Neural cell (in vitro differentiated cells): ENCODE data around the gene AKT1S1. TPM values are rescaled to one million over a fixed set of nuclear protein-coding genes. Genes with fewer than 3 reads are reported as not detected.

Source experiments
- H2AFZ ChIP-seq: fragments of 200-600, 300-800 bp; sonication (generic), shearing (Covaris generic); 2 replicates; pipeline ENCODE4 v1.6.0; 2014; ENCODE audit warnings: low read depth, mild to moderate bottlenecking, antibody characterized with exemption, low read length, moderate library complexity
- H3F3A ChIP-seq: fragments of 200-600 bp; shearing (Covaris generic); 2 replicates; pipeline ENCODE4 v1.6.1; 2016; ENCODE audit warnings: mild to moderate bottlenecking, moderate library complexity, mixed read lengths, antibody characterized with exemption, low read length; ENCODE audit not compliant: insufficient read depth, poor library complexity, severe bottlenecking
- H3K27ac ChIP-seq: fragments of 200-600, 300-800 bp; sonication (generic), shearing (Covaris generic); 2 replicates; pipeline ENCODE4 v1.5.1; 2014; ENCODE audit warnings: mild to moderate bottlenecking, low read length, moderate library complexity
- H3K27me3 ChIP-seq: fragments of 300-800, 200-600 bp; sonication (generic), shearing (Covaris generic); 2 replicates; pipeline ENCODE4 v1.6.0; 2014; ENCODE audit warnings: mild to moderate bottlenecking, low read depth, low read length, moderate library complexity; ENCODE audit not compliant: insufficient read depth
- H3K36me3 ChIP-seq: fragments of 300-800, 200-600 bp; sonication (generic), shearing (Covaris generic); 2 replicates; pipeline ENCODE4 v1.5.1; 2014; ENCODE audit warnings: mild to moderate bottlenecking, antibody characterized with exemption, low read length, moderate library complexity; ENCODE audit not compliant: insufficient read depth
- H3K4me2 ChIP-seq: fragments of 300-800, 200-600 bp; sonication (generic), shearing (Covaris generic); 2 replicates; pipeline ENCODE4 v1.6.0; 2014; ENCODE audit warnings: mild to moderate bottlenecking, low read length
- H3K4me3 ChIP-seq: fragments of 300-800, 200-600 bp; sonication (generic), shearing (Covaris generic); 2 replicates; pipeline ENCODE4 v1.5.1; 2014; ENCODE audit warnings: mild to moderate bottlenecking, low read length, moderate library complexity
- H3K79me2 ChIP-seq: fragments of 200-600 bp; shearing (Covaris generic); replicated peaks from 2 replicates; pipeline ENCODE4 v1.6.0; 2014; ENCODE audit warnings: mild to moderate bottlenecking, low read length, moderate library complexity; ENCODE audit not compliant: insufficient read depth
- H3K9ac ChIP-seq: fragments of 300-800, 200-600 bp; sonication (generic), shearing (Covaris generic); 2 replicates; pipeline ENCODE4 v1.6.1; 2016; ENCODE audit warnings: mild to moderate bottlenecking, low read length, mixed read lengths
- H3K9me2 ChIP-seq: fragments of 200-600 bp; shearing (Covaris generic); 2 replicates; pipeline ENCODE4 v1.6.1; 2016; ENCODE audit warnings: mild to moderate bottlenecking, low read length, mixed read lengths; ENCODE audit not compliant: insufficient read depth
- H3K9me3 ChIP-seq: fragments of 200-600, 300-800 bp; sonication (generic), shearing (Covaris generic); 2 replicates; pipeline ENCODE4 v1.6.1; 2016; ENCODE audit warnings: mild to moderate bottlenecking, mixed run types, low read length, moderate library complexity, mixed read lengths
- H4K20me1 ChIP-seq: fragments of 200-600 bp; shearing (Covaris generic); 2 replicates; pipeline ENCODE4 v1.6.1; 2016; ENCODE audit warnings: mild to moderate bottlenecking, mixed run types; ENCODE audit not compliant: insufficient read depth
- EP300 ChIP-seq: fragments of 450-650 bp; conservative IDR thresholded peaks from 2 replicates; pipeline ENCODE4 v1.6.1; 2014; ENCODE audit warnings: antibody characterized with exemption, mild to moderate bottlenecking, moderate library complexity; ENCODE audit not compliant: poor library complexity, severe bottlenecking
- EZH2 ChIP-seq: fragments of 200-600, 300-800 bp; shearing (Covaris generic), sonication (generic); IDR thresholded peaks from 2 replicates; pipeline ENCODE4 v1.6.1; 2014; ENCODE audit warnings: antibody characterized with exemption, low read length, borderline replicate concordance, mild to moderate bottlenecking; ENCODE audit not compliant: insufficient read depth, poor library complexity, severe bottlenecking
- MXI1 ChIP-seq: fragments of 450-650 bp; conservative IDR thresholded peaks from 2 replicates; pipeline ENCODE4 v1.6.1; 2014; ENCODE audit warnings: antibody characterized with exemption, mild to moderate bottlenecking; ENCODE audit not compliant: poor library complexity, severe bottlenecking
- POLR2AphosphoS5 ChIP-seq: IDR thresholded peaks from 2 replicates; pipeline ENCODE4 v1.6.1; 2012
- RAD21 ChIP-seq: fragments of 450-650 bp; conservative IDR thresholded peaks from 2 replicates; pipeline ENCODE4 v1.6.1; 2014; ENCODE audit warnings: antibody characterized with exemption, mild to moderate bottlenecking, moderate library complexity
- SMC3 ChIP-seq: fragments of 450-650 bp; conservative IDR thresholded peaks from 2 replicates; pipeline ENCODE4 v1.6.1; 2014; ENCODE audit warnings: antibody characterized with exemption, mild to moderate bottlenecking, moderate library complexity; ENCODE audit not compliant: poor library complexity
- TAF1 ChIP-seq: IDR thresholded peaks from 2 replicates; pipeline ENCODE4 v1.6.1; 2012; ENCODE audit warnings: low read depth
- polyA plus RNA-seq: library from polyadenylated mRNA; depleted of rRNA; stranded (reverse); fragments of >200 nt; gene quantifications from 2 replicates; pipeline ENCODE4 v1.2.3, GENCODE V29; 2014
- TF ChIP-seq, protein P1 (sequence below): IDR thresholded peaks from 2 replicates; pipeline ENCODE4 v1.6.1; 2012; ENCODE audit warnings: borderline replicate concordance
- TF ChIP-seq, protein P2 (sequence below): fragments of 450-650 bp; IDR thresholded peaks from 2 replicates; pipeline ENCODE4 v1.5.1; 2014; ENCODE audit warnings: antibody characterized with exemption, mild to moderate bottlenecking, moderate library complexity; ENCODE audit not compliant: poor library complexity, severe bottlenecking

The AKT1S1 gene
- polyA plus RNA-seq, 1 donor from 2014 or later: 4.8 TPM

DNA sequence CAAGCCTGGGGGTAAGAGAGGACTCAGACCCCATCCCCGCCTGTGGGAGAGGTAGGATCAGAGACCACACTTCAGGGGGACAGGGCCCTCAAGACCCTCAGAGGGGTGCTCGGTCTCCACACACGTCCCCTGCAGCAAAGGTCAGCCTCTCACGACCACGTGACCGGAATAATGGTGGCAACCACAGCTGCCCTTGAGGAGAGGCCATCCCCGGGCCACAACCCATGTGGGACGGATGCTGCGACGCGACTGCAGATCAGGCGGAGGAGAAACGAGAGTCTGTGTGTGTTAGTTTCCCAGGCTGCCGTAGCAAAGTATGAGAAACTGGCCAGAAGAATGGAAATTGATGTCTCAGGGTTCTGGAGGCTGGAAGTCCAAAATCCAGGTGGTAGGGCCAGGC is 50.1 kb downstream of the AKT1S1 start:
- TF ChIP-seq POLR2AphosphoS5 (no peak), EP300 (no peak), RAD21 (no peak), TAF1 (no peak), SMC3 (no peak), MXI1 (no peak), EZH2 (no peak)
- TF ChIP-seq, protein P1, sequence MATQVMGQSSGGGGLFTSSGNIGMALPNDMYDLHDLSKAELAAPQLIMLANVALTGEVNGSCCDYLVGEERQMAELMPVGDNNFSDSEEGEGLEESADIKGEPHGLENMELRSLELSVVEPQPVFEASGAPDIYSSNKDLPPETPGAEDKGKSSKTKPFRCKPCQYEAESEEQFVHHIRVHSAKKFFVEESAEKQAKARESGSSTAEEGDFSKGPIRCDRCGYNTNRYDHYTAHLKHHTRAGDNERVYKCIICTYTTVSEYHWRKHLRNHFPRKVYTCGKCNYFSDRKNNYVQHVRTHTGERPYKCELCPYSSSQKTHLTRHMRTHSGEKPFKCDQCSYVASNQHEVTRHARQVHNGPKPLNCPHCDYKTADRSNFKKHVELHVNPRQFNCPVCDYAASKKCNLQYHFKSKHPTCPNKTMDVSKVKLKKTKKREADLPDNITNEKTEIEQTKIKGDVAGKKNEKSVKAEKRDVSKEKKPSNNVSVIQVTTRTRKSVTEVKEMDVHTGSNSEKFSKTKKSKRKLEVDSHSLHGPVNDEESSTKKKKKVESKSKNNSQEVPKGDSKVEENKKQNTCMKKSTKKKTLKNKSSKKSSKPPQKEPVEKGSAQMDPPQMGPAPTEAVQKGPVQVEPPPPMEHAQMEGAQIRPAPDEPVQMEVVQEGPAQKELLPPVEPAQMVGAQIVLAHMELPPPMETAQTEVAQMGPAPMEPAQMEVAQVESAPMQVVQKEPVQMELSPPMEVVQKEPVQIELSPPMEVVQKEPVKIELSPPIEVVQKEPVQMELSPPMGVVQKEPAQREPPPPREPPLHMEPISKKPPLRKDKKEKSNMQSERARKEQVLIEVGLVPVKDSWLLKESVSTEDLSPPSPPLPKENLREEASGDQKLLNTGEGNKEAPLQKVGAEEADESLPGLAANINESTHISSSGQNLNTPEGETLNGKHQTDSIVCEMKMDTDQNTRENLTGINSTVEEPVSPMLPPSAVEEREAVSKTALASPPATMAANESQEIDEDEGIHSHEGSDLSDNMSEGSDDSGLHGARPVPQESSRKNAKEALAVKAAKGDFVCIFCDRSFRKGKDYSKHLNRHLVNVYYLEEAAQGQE: no peak
- TF ChIP-seq, protein P2, sequence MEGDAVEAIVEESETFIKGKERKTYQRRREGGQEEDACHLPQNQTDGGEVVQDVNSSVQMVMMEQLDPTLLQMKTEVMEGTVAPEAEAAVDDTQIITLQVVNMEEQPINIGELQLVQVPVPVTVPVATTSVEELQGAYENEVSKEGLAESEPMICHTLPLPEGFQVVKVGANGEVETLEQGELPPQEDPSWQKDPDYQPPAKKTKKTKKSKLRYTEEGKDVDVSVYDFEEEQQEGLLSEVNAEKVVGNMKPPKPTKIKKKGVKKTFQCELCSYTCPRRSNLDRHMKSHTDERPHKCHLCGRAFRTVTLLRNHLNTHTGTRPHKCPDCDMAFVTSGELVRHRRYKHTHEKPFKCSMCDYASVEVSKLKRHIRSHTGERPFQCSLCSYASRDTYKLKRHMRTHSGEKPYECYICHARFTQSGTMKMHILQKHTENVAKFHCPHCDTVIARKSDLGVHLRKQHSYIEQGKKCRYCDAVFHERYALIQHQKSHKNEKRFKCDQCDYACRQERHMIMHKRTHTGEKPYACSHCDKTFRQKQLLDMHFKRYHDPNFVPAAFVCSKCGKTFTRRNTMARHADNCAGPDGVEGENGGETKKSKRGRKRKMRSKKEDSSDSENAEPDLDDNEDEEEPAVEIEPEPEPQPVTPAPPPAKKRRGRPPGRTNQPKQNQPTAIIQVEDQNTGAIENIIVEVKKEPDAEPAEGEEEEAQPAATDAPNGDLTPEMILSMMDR: no peak
- Histone ChIP-seq H3K27me3 (no peaks in the 10 kb centered on the region), H3K79me2 (peaks cover 6% of the 10 kb centered on the region), H2AFZ (no peak overlapping the region), H3K9me3 (no peaks in the 10 kb centered on the region), H3K9ac (no peak overlapping the region), H4K20me1 (no peaks in the 10 kb centered on the region), H3K4me2 (no peak overlapping the region), H3F3A (no peaks in the 10 kb centered on the region), H3K36me3 (no peaks in the 10 kb centered on the region), H3K27ac (no peak overlapping the region), H3K9me2 (no peaks in the 10 kb centered on the region), H3K4me3 (no peak overlapping the region)

DNA sequence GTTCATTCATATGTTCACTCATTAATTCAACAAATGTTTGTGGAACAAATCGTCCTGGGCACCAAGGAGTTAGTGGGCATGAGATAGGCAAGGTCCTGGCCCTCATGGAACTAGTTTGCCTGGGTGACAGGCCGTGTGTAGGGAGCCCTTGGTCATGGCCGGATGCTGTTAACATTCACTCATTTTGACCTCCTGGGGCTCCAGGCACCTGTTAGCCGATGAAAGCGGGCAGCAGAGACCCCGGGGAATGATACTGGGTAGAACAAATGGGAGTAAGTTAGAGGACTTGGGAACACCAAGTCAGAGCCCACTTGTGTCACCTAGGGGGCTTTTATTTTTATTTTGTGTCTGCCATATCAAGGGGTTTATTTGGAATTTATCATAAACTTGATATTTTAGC is 52.5 kb downstream of the AKT1S1 start:
- TF ChIP-seq TAF1 (no peak), EP300 (no peak), EZH2 (no peak), RAD21 (no peak), POLR2AphosphoS5 (no peak), MXI1 (no peak), SMC3 (no peak)
- TF ChIP-seq, protein P2: no peak
- TF ChIP-seq, protein P1: no peak
- no peak overlapping the region for H3K27ac ChIP-seq
- peaks cover 13% of the 10 kb centered on the region for H3K79me2 ChIP-seq
- H3K27me3 ChIP-seq: no peaks in the 10 kb centered on the region
- H3K36me3 ChIP-seq: no peaks in the 10 kb centered on the region
- H3K9me2 ChIP-seq: no peaks in the 10 kb centered on the region
- no peak overlapping the region for H2AFZ ChIP-seq
- H3K9ac ChIP-seq: no peak overlapping the region
- H4K20me1 ChIP-seq: no peaks in the 10 kb centered on the region
- no peaks in the 10 kb centered on the region for H3K9me3 ChIP-seq
- no peak overlapping the region for H3K4me3 ChIP-seq
- H3K4me2 ChIP-seq: no peak overlapping the region
- no peaks in the 10 kb centered on the region for H3F3A ChIP-seq
